ENCODE measurements around the gene TNFSF11. TPM values are rescaled to one million over a fixed set of nuclear protein-coding genes. Genes with fewer than 3 reads are reported as not detected.
"Not testable (repeated sequence)": the region's sequence is repeated elsewhere in the genome, so short reads cannot be mapped to it uniquely, and the experiment has no call there.

TNFSF11 gene
- total RNA-seq, 1 donor from 2014 or later: not detected

GRCh38 chr13:42549552-42549936 lies 24.4 kb upstream of the TNFSF11 start:
- H3K9me3 Mint-ChIP-seq (ENCODE audit: low read depth): no peaks in the 10 kb centered on the region
- no peak overlapping the region for H3K27ac Mint-ChIP-seq
- TF ChIP-seq CTCF (IDR thresholded peaks at IDR 0.05; ENCODE audit: unreplicated experiment): no peak
- peaks cover 4% of the 10 kb centered on the region for H3K27me3 Mint-ChIP-seq
- no peak overlapping the region for H3K4me3 Mint-ChIP-seq (ENCODE audit: low read depth)
- H3K4me1 Mint-ChIP-seq (ENCODE audit: low read depth): peaks cover 13% of the 10 kb centered on the region
- no peak for DNase-seq (ENCODE audit: low spot score, unreplicated experiment)
- H3K36me3 Mint-ChIP-seq (ENCODE audit: insufficient read depth): no peaks in the 10 kb centered on the region

GRCh38 chr13:42551611-42552010 lies 22.3 kb upstream of the TNFSF11 start:
- Mint-ChIP-seq H3K27me3 (peaks cover 4% of the 10 kb centered on the region), H3K4me3 (ENCODE audit: low read depth) (no peak overlapping the region), H3K9me3 (ENCODE audit: low read depth) (no peaks in the 10 kb centered on the region), H3K4me1 (ENCODE audit: low read depth) (peaks cover 13% of the 10 kb centered on the region), H3K27ac (no peak overlapping the region), H3K36me3 (ENCODE audit: insufficient read depth) (no peaks in the 10 kb centered on the region)
- TF ChIP-seq CTCF (IDR thresholded peaks at IDR 0.05; ENCODE audit: unreplicated experiment): no peak
- no peak for DNase-seq (ENCODE audit: low spot score, unreplicated experiment)

- Mint-ChIP-seq H3K4me3 (ENCODE audit: low read depth) (no peak overlapping the region), H3K27ac (no peak overlapping the region), H3K4me1 (ENCODE audit: low read depth) (peaks cover 13% of the 10 kb centered on the region), H3K27me3 (no peaks in the 10 kb centered on the region), H3K9me3 (ENCODE audit: low read depth) (no peaks in the 10 kb centered on the region), H3K36me3 (ENCODE audit: insufficient read depth) (no peaks in the 10 kb centered on the region)
- TF ChIP-seq CTCF (IDR thresholded peaks at IDR 0.05; ENCODE audit: unreplicated experiment): no peak
- no peak for DNase-seq (ENCODE audit: low spot score, unreplicated experiment)
These were observed 20.6 kb upstream of the TNFSF11 start for GRCh38 chr13:42553098-42554046.

- no peak for TF ChIP-seq CTCF (IDR thresholded peaks at IDR 0.05; ENCODE audit: unreplicated experiment)
- Mint-ChIP-seq H3K4me3 (ENCODE audit: low read depth) (no peak overlapping the region), H3K9me3 (ENCODE audit: low read depth) (peaks cover 14% of the 10 kb centered on the region)
These were observed 14.9 kb upstream of the TNFSF11 start for GRCh38 chr13:42559057-42559456.

GRCh38 chr13:42559573-42560218 lies 14.3 kb upstream of the TNFSF11 start:
- not testable (repeated sequence) for H3K4me3 Mint-ChIP-seq (ENCODE audit: low read depth); H3K27me3 Mint-ChIP-seq; H3K27ac Mint-ChIP-seq; H3K36me3 Mint-ChIP-seq (ENCODE audit: insufficient read depth); H3K4me1 Mint-ChIP-seq (ENCODE audit: low read depth); DNase-seq (ENCODE audit: low spot score, unreplicated experiment)
- H3K9me3 Mint-ChIP-seq (ENCODE audit: low read depth): peaks cover 17% of the 10 kb centered on the region

More at GRCh38 chr13:42559057-42559456, 14.9 kb upstream of the TNFSF11 start:
- H3K4me1 Mint-ChIP-seq (ENCODE audit: low read depth): no peaks in the 10 kb centered on the region
- no peaks in the 10 kb centered on the region for H3K27me3 Mint-ChIP-seq
- H3K27ac Mint-ChIP-seq: no peak overlapping the region
- no peak for DNase-seq (ENCODE audit: low spot score, unreplicated experiment)
- peaks cover 1% of the 10 kb centered on the region for H3K36me3 Mint-ChIP-seq (ENCODE audit: insufficient read depth)

- not testable (repeated sequence) for H3K27me3 Mint-ChIP-seq
These were observed 13.6 kb upstream of the TNFSF11 start for GRCh38 chr13:42560320-42560719.

More at GRCh38 chr13:42560320-42560719, 13.6 kb upstream of the TNFSF11 start:
- DNase-seq (ENCODE audit: low spot score, unreplicated experiment); H3K4me1 Mint-ChIP-seq (ENCODE audit: low read depth); H3K36me3 Mint-ChIP-seq (ENCODE audit: insufficient read depth); H3K4me3 Mint-ChIP-seq (ENCODE audit: low read depth); H3K27ac Mint-ChIP-seq: not testable (repeated sequence)
- peaks cover 19% of the 10 kb centered on the region for H3K9me3 Mint-ChIP-seq (ENCODE audit: low read depth)

Measured in progenitor cell of endocrine pancreas (in vitro differentiated cells).